Pancreas (tissue), 10 donors: Measurements from ENCODE around the gene ACY1. TPM values are rescaled to one million over a fixed set of nuclear protein-coding genes. Genes with fewer than 3 reads are reported as not detected.

Experiments
- ATAC-seq, 4 donors: fragments of 200-7000 bp; cut with Tn5 transposase; one replicate each; pipeline versions ENCODE4 v1.8.0 to v1.9.1; 2020; ENCODE audit warnings: mild to moderate bottlenecking in 4 of 4, moderate library complexity in 4 of 4
- DNase-seq, 6 donors: peaks; one replicate each; pipeline ENCODE4 v3.0.0-alpha.2; 2020
- FAIRE-seq: peaks from 2 replicates; lab custom pipeline; 2012; peaks lifted over from hg19 to GRCh38; lab: Jason Lieb, UNC
- H3K27ac ChIP-seq, 4 donors: fragments of 200-600 bp; sonication (generic); 1 replicate in 3 of 4; 2 replicates in 1 of 4; pipeline versions ENCODE4 v1.5.0 to v1.8.0; 2020
- H3K27me3 ChIP-seq, 4 donors: fragments of 200-600 bp; one replicate each; pipeline ENCODE4 v1.8.0; 2021
- H3K36me3 ChIP-seq, 3 donors: fragments of 200-600 bp; sonication (generic) in 1 of 3; one replicate each; pipeline versions ENCODE4 v1.5.0 to v1.8.0; 2020 to 2021
- H3K4me1 ChIP-seq, 3 donors: fragments of 200-600 bp; one replicate each; pipeline ENCODE4 v1.8.0; 2021
- H3K4me3 ChIP-seq, 4 donors: fragments of 200-600 bp; sonication (generic) in 2 of 4; one replicate each; pipeline versions ENCODE4 v1.5.0 to v1.8.0; 2020 to 2021
- H3K9me3 ChIP-seq, 4 donors: fragments of 200-600 bp; one replicate each; pipeline ENCODE4 v1.8.0; 2021
- CTCF ChIP-seq, 4 donors: fragments of 200-600 bp; sonication (generic) in 3 of 4; IDR thresholded peaks; one replicate each; pipeline versions ENCODE4 v1.5.0 to v1.8.0; 2021; ENCODE audit warnings: antibody characterized with exemption in 4 of 4
- WGBS, 2 donors: extraction: QIAGEN DNeasy Blood & Tissue Kit; methylation state at CpG; one replicate each; pipeline ENCODE4 v1.1.7; 2013; 5-methylcytosine and 5-hydroxymethylcytosine counted together
- intact Hi-C, 3 donors: fragments of 100-400 bp; cut with DNase I; formaldehyde crosslinking; loops; one replicate each; pipeline versions ENCODE4 v1.11.1 to v1.14.2; 2022
- polyA plus RNA-seq, 2 donors: library from polyadenylated mRNA; stranded (reverse); fragments of 200-250 nt; gene quantifications; one replicate each; pipeline ENCODE4 v1.2.3, GENCODE V29; 2013
- total RNA-seq, 6 donors: library from RNA; stranded (reverse); fragmentation: NEBNext Ultra II Directional in 4 of 6; extraction: Animal tissue kit (Norgen Biotek cat#: 25700) in 4 of 6; gene quantifications; one replicate each; pipeline versions ENCODE4 v1.2.1 to v1.2.4, GENCODE V29; 2021 to 2023
- donor health status: healthy with polysubstance abuse.
- donor health status: DM: no; HTN: no; CAD: no; lungs with moderate emphysema.
- donor health status: DM: no; HTN: no; CAD: no.
- donor health status: control.
- donor health status: control.
- donor health status: Bipolar disorder and iron deficiency.
- donor health status: DM: yes; HTN: yes; CAD: no.
- donor health status: DM: no; HTN: no; CAD: no.
- donor health status: DM: no; HTN: no; CAD: no.
- donor health status: DM: yes; HTN: yes; CAD: no.

Gene ACY1
- total and polyA plus RNA-seq, 8 donors, result 5.7 to 21.5 (median 15.6) TPM

- no peak for FAIRE-seq
Measured at GRCh38 chr3:51937014-51937413, 46.3 kb upstream of the ACY1 start.

GRCh38 chr3:51937611-51938450 lies 45.5 kb upstream of the ACY1 start:
- DNase-seq (peak in 1 of 6 donors; percentile 60), ATAC-seq (no peak), FAIRE-seq (no peak)
- intact Hi-C loops, result no loop called here
- H3K4me3 ChIP-seq, result no peak overlapping the region
- no peak overlapping the region for H3K27ac ChIP-seq
- H3K9me3 ChIP-seq, result no peaks in the 10 kb centered on the region
- 87 to 95% methylated on average over 13 of the region's 13 CpGs for WGBS, 2 donors
- H3K27me3 ChIP-seq, result no peaks in the 10 kb centered on the region
- peaks cover 0 to 42% (median 11%) of the 10 kb centered on the region in 3 donors for H3K36me3 ChIP-seq
- no peak for TF ChIP-seq CTCF (IDR thresholded peaks at IDR 0.05)
- peaks cover 0 to 18% (median 5%) of the 10 kb centered on the region in 3 donors for H3K4me1 ChIP-seq

More at GRCh38 chr3:51937014-51937413, 46.3 kb upstream of the ACY1 start:
- Histone ChIP-seq H3K27ac (no peak overlapping the region), H3K9me3 (no peaks in the 10 kb centered on the region), H3K4me1 (peaks cover 0 to 15% (median 5%) of the 10 kb centered on the region in 3 donors), H3K27me3 (no peaks in the 10 kb centered on the region), H3K4me3 (no peak overlapping the region), H3K36me3 (peaks cover 0 to 45% (median 11%) of the 10 kb centered on the region in 3 donors)
- DNase-seq (no peak), ATAC-seq (no peak)
- 89 to 90% methylated on average over 9 of the region's 9 CpGs for WGBS, 2 donors
- intact Hi-C loops, result no loop called here
- no peak for TF ChIP-seq CTCF (IDR thresholded peaks at IDR 0.05)

GRCh38 chr3:51938780-51939425 lies 44.4 kb upstream of the ACY1 start:
- Histone ChIP-seq H3K27ac (no peak overlapping the region), H3K4me1 (peaks cover 0 to 18% (median 5%) of the 10 kb centered on the region in 3 donors), H3K36me3 (peaks cover 0 to 32% (median 11%) of the 10 kb centered on the region in 3 donors), H3K9me3 (no peaks in the 10 kb centered on the region), H3K27me3 (no peaks in the 10 kb centered on the region), H3K4me3 (no peak overlapping the region)
- no peak for ATAC-seq
- DNase-seq, result peak in 1 of 6 donors; percentile 20
- intact Hi-C loops, result no loop called here
- FAIRE-seq, result no peak
- WGBS, 2 donors, result 80 to 82% methylated on average over 9 of the region's 9 CpGs
- no peak for TF ChIP-seq CTCF (IDR thresholded peaks at IDR 0.05)

- FAIRE-seq (no peak), ATAC-seq (no peak), DNase-seq (no peak)
- Histone ChIP-seq H3K4me3 (peak overlapping the region; percentile 52 to 94 (median 64)), H3K27me3 (no peaks in the 10 kb centered on the region), H3K4me1 (peaks cover 0 to 18% (median 5%) of the 10 kb centered on the region in 3 donors), H3K36me3 (peaks cover 0 to 14% (median 5%) of the 10 kb centered on the region in 3 donors), H3K27ac (no peak overlapping the region), H3K9me3 (no peaks in the 10 kb centered on the region)
- intact Hi-C loops, result loop anchor here in 1 of 3 donors (10.0 kb wide), 1 partner anchor 184 kb away; no protein-coding TSS in a partner anchor
- no peak for TF ChIP-seq CTCF (IDR thresholded peaks at IDR 0.05)
- WGBS, 2 donors, result 33 to 34% methylated on average over 13 of the region's 13 CpGs
Measured at GRCh38 chr3:51940648-51941462, 42.5 kb upstream of the ACY1 start.
